H1 (cell line): Measurements from ENCODE around the gene KRT27. TPM values are rescaled to one million over a fixed set of nuclear protein-coding genes. Genes with fewer than 3 reads are reported as not detected.

ENCODE experiments used
- CTCF ChIA-PET: fragments of 300-600 bp; sonication (Branson Sonifier 250); formaldehyde crosslinking; loops from one replicate; lab custom pipeline; 2021; ENCODE audit not compliant: partially characterized antibody; lab: Charles Lee
- POLR2A ChIA-PET: fragments of 300-600 bp; sonication (Branson Sonifier 250); formaldehyde crosslinking; loops from one replicate; lab custom pipeline; 2021; ENCODE audit warnings: inconsistent platforms; ENCODE audit not compliant: partially characterized antibody; lab: Charles Lee
- DNase-seq, 2 experiments: peaks; one replicate each; pipeline versions ENCODE4 v3.0.0 to v3.0.0-alpha.2; 2010 to 2022; ENCODE audit warnings: low spot score in 2 of 2, low read depth in 1 of 2, mixed read lengths in 1 of 2
- FAIRE-seq: peaks from 2 replicates; lab custom pipeline; 2011; peaks lifted over from hg19 to GRCh38; lab: Jason Lieb, UNC
- H2AFZ ChIP-seq: 2 replicates; pipeline ENCODE4 v1.8.1; 2012; ENCODE audit warnings: low read length, inconsistent platforms
- H2AK5ac ChIP-seq: 2 replicates; pipeline ENCODE4 v1.6.1; 2013; ENCODE audit warnings: low read depth, low read length
- H2BK120ac ChIP-seq: replicated peaks from 2 replicates; pipeline ENCODE3; 2013; ENCODE audit warnings: low read depth, low read length, inconsistent platforms
- H2BK12ac ChIP-seq: 2 replicates; pipeline ENCODE4 v1.6.1; 2013; ENCODE audit warnings: low read depth, low read length
- H2BK15ac ChIP-seq: 2 replicates; pipeline ENCODE4 v1.6.1; 2013; ENCODE audit warnings: low read length
- H2BK20ac ChIP-seq: 2 replicates; pipeline ENCODE4 v1.6.1; 2013; ENCODE audit warnings: low read length
- H2BK5ac ChIP-seq: 2 replicates; pipeline ENCODE4 v1.6.1; 2013; ENCODE audit warnings: low read depth, low read length
- H3K14ac ChIP-seq: 2 replicates; pipeline ENCODE4 v1.6.1; 2013; ENCODE audit warnings: inconsistent platforms; ENCODE audit not compliant: insufficient read length
- H3K18ac ChIP-seq: 2 replicates; pipeline ENCODE4 v1.6.1; 2013; ENCODE audit warnings: low read length; ENCODE audit errors: extremely low read depth
- H3K23ac ChIP-seq: 2 replicates; pipeline ENCODE4 v1.6.1; 2013; ENCODE audit warnings: inconsistent platforms; ENCODE audit not compliant: insufficient read length
- H3K23me2 ChIP-seq: 2 replicates; pipeline ENCODE4 v1.6.1; 2013; ENCODE audit warnings: low read depth, low read length
- H3K27ac ChIP-seq: 2 replicates; pipeline ENCODE4 v1.6.1; 2011; ENCODE audit warnings: low read depth, low read length, inconsistent platforms
- H3K27me3 ChIP-seq, 4 experiments: replicated peaks in 1 of 4; 1 replicate in 1 of 4; 2 replicates in 3 of 4; pipeline versions ENCODE4 v1.6.1 to v1.8.1; 2011 to 2013; ENCODE audit warnings: low read length in 3 of 4, mild to moderate bottlenecking in 3 of 4, inconsistent platforms in 2 of 4, mixed read lengths in 2 of 4, moderate library complexity in 1 of 4; ENCODE audit not compliant: control insufficient read depth in 3 of 4, insufficient read depth in 3 of 4; ENCODE audit errors: extremely low read depth in 1 of 4
- H3K36me3 ChIP-seq, 4 experiments: 2 replicates each; pipeline versions ENCODE4 v1.6.1 to v1.8.1; 2011 to 2013; ENCODE audit warnings: mild to moderate bottlenecking in 4 of 4, low read length in 3 of 4, moderate library complexity in 2 of 4, control low read depth in 1 of 4, inconsistent platforms in 1 of 4; ENCODE audit not compliant: insufficient read depth in 4 of 4, control insufficient read depth in 2 of 4
- H3K4ac ChIP-seq: replicated peaks from 2 replicates; pipeline ENCODE3; 2013; ENCODE audit warnings: low read length, low read depth, mixed read lengths, inconsistent platforms; ENCODE audit not compliant: insufficient read length
- H3K4me1 ChIP-seq, 4 experiments: replicated peaks in 1 of 4; 1 replicate in 1 of 4; 2 replicates in 3 of 4; pipeline versions ENCODE4 v1.6.1 to v1.8.1; 2011 to 2013; ENCODE audit warnings: low read length in 3 of 4, inconsistent platforms in 2 of 4, mixed read lengths in 1 of 4; ENCODE audit not compliant: insufficient read depth in 4 of 4, control insufficient read depth in 3 of 4
- H3K4me2 ChIP-seq, 2 experiments: 2 replicates each; pipeline versions ENCODE4 v1.6.1 to v1.8.1; 2011 to 2013; ENCODE audit warnings: low read depth in 2 of 2, low read length in 2 of 2, control low read depth in 1 of 2, inconsistent platforms in 1 of 2, mild to moderate bottlenecking in 1 of 2; ENCODE audit not compliant: insufficient read depth in 1 of 2
- H3K4me3 ChIP-seq, 4 experiments: fragments of 200-600, 300-600 bp in 1 of 4; sonication (generic), shearing (Covaris generic), sonication (Bioruptor Twin) in 1 of 4; 2 replicates each; pipeline versions ENCODE4 v1.5.1 to v1.8.1; 2011 to 2016; ENCODE audit warnings: low read length in 4 of 4, low read depth in 3 of 4, control low read depth in 2 of 4, inconsistent platforms in 2 of 4, mild to moderate bottlenecking in 2 of 4, mixed read lengths in 1 of 4, moderate library complexity in 1 of 4; ENCODE audit not compliant: insufficient read depth in 2 of 4; ENCODE audit errors: extremely low read depth in 1 of 4
- H3K56ac ChIP-seq: replicated peaks from 2 replicates; pipeline ENCODE3; 2013; ENCODE audit warnings: low read depth, mild to moderate bottlenecking, mixed read lengths, low read length, inconsistent platforms; ENCODE audit not compliant: insufficient read length
- H3K79me1 ChIP-seq: 2 replicates; pipeline ENCODE4 v1.6.1; 2013; ENCODE audit warnings: low read depth, low read length, control low read depth
- H3K79me2 ChIP-seq, 2 experiments: 2 replicates each; pipeline versions ENCODE4 v1.6.1 to v1.8.1; 2012 to 2013; ENCODE audit warnings: low read length in 2 of 2, mild to moderate bottlenecking in 2 of 2, inconsistent platforms in 1 of 2; ENCODE audit not compliant: insufficient read depth in 2 of 2, control insufficient read depth in 1 of 2
- H3K9ac ChIP-seq, 4 experiments: replicated peaks in 1 of 4; 1 replicate in 1 of 4; 2 replicates in 3 of 4; pipeline versions ENCODE4 v1.6.1 to v1.8.1; 2011 to 2013; ENCODE audit warnings: low read depth in 3 of 4, low read length in 3 of 4, control low read depth in 2 of 4, mild to moderate bottlenecking in 2 of 4, moderate library complexity in 2 of 4, inconsistent platforms in 1 of 4; ENCODE audit errors: extremely low read depth in 1 of 4
- H3K9me3 ChIP-seq, 2 experiments: 2 replicates each; pipeline versions ENCODE4 v1.6.1 to v1.8.1; 2012 to 2013; ENCODE audit warnings: mild to moderate bottlenecking in 2 of 2, moderate library complexity in 2 of 2, control low read depth in 1 of 2, inconsistent platforms in 1 of 2, low read depth in 1 of 2, low read length in 1 of 2, mixed read lengths in 1 of 2; ENCODE audit not compliant: insufficient read depth in 2 of 2
- H4K20me1 ChIP-seq, 2 experiments: replicated peaks in 1 of 2; 2 replicates each; pipeline versions ENCODE3 to v1.8.1; 2011 to 2013; ENCODE audit warnings: inconsistent platforms in 2 of 2, low read length in 2 of 2, mild to moderate bottlenecking in 1 of 2; ENCODE audit not compliant: insufficient read depth in 2 of 2, control insufficient read depth in 1 of 2
- H4K5ac ChIP-seq: 2 replicates; pipeline ENCODE4 v1.6.1; 2013; ENCODE audit warnings: low read length, low read depth, mixed read lengths, inconsistent platforms; ENCODE audit not compliant: insufficient read length
- H4K8ac ChIP-seq: 2 replicates; pipeline ENCODE4 v1.8.0; 2013; ENCODE audit warnings: mild to moderate bottlenecking, moderate library complexity, low read length, inconsistent platforms; ENCODE audit not compliant: insufficient read depth; ENCODE audit errors: extremely low read depth
- H4K91ac ChIP-seq: replicated peaks from 2 replicates; pipeline ENCODE3; 2013; ENCODE audit warnings: low read length, mixed read lengths, inconsistent platforms; ENCODE audit not compliant: insufficient read length
- POLR2AphosphoS5 ChIP-seq: IDR thresholded peaks from 2 replicates; pipeline ENCODE4 v1.6.1; 2011; ENCODE audit warnings: low read depth, low read length
- TAF7 ChIP-seq: optimal IDR thresholded peaks from 2 replicates; pipeline ENCODE3; 2011; ENCODE audit warnings: low read depth, mild to moderate bottlenecking, inconsistent platforms, low read length, moderate library complexity, borderline replicate concordance
- TBP ChIP-seq: IDR thresholded peaks from 2 replicates; pipeline ENCODE4 v1.6.1; 2011; ENCODE audit warnings: low read depth, low read length, improper control_type of control experiment
- WGBS, 2 experiments: shearing (Covaris generic) in 1 of 2; methylation state at CpG; one replicate each; pipeline versions ENCODE4 v1.1.6 to v1.1.7; 2013 to 2015; ENCODE audit warnings: low lambda C conversion rate in 2 of 2, mixed read lengths in 2 of 2, inconsistent platforms in 1 of 2, low coverage in 1 of 2, missing lambda C conversion rate in 1 of 2; ENCODE audit not compliant: insufficient replicate concordance in 2 of 2, insufficient coverage in 1 of 2, insufficient read length in 1 of 2; ENCODE audit errors: extremely low coverage in 1 of 2, missing lambda C conversion rate in 1 of 2; 5-methylcytosine and 5-hydroxymethylcytosine counted together
- polyA plus RNA-seq, 7 experiments: library from polyadenylated mRNA; depleted of rRNA in 3 of 7; stranded (reverse) in 5 of 7; unstranded in 2 of 7; fragments of >200 nt in 5 of 7; fragments of 200-250 nt in 2 of 7; gene quantifications; 1 replicate in 5 of 7; 2 replicates in 1 of 7; 4 replicates in 1 of 7; pipeline versions ENCODE4 v1.2.1 to v1.2.3, GENCODE V29; 2011 to 2013; ENCODE audit warnings: missing spikeins in 2 of 7, mixed read lengths in 2 of 7
- total RNA-seq: library from RNA; stranded (reverse); fragmentation: NEBNext Ultra II Directional; extraction: Animal tissue kit (Norgen Biotek cat#: 25700); gene quantifications from 2 replicates; pipeline ENCODE4 v1.2.1, GENCODE V29; 2021

Gene KRT27
- total and polyA plus RNA-seq, 2 of the 8 experiments (the other 6 are each of a cell fraction or from before 2014, with no cell fraction given), result not detected

DNA sequence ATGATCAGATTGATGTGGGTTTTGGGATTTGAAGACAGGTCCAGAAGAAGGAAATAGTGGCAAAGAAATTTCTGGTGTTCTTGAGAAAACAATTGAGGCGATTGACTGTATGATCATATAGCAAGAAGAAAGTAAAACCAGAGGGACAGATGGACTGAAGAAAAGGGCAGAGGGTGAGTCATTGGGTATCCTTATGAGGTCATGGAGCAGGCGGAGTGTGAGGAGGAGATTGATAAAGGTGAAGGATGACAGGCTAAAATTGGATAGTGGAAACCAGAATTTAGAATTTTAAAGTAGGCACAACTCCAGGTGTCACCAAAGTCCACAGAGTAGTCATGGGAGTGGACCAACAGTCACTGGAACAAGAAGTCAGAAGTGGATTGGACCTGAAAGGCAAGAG is 18.8 kb upstream of the KRT27 start:
- no peak overlapping the region for H4K91ac ChIP-seq
- no peak overlapping the region for H4K5ac ChIP-seq
- H3K18ac ChIP-seq, result no peak overlapping the region
- H4K8ac ChIP-seq, result no peak overlapping the region
- no peak overlapping the region for H3K27ac ChIP-seq
- H3K9me3 ChIP-seq, result no peaks in the 10 kb centered on the region
- H2BK5ac ChIP-seq, result no peak overlapping the region
- H3K4me2 ChIP-seq, result no peak overlapping the region
- no peak overlapping the region for H3K4ac ChIP-seq
- H2BK15ac ChIP-seq, result no peak overlapping the region
- H3K56ac ChIP-seq, result no peak overlapping the region
- no peak overlapping the region for H2BK120ac ChIP-seq
- no peak for FAIRE-seq
- no peak for TF ChIP-seq TAF7
- no peak for TF ChIP-seq TBP
- TF ChIP-seq POLR2AphosphoS5, result no peak
- ChIA-PET CTCF (interaction anchor here (1.3 kb wide), 1 partner anchor 862 kb away, joined by 3 read pairs; no protein-coding TSS in a partner anchor), POLR2A (no interaction called here)
- no peaks in the 10 kb centered on the region for H4K20me1 ChIP-seq
- no peaks in the 10 kb centered on the region for H3K79me1 ChIP-seq
- H2BK20ac ChIP-seq, result no peak overlapping the region
- H3K27me3 ChIP-seq, result 0 out of 7 replicates have a peak, but pooled peaks cover 0 to 3% (median 0%) of the 10 kb centered on the region in 4 experiments
- no peak overlapping the region for H3K14ac ChIP-seq
- H3K79me2 ChIP-seq, result no peaks in the 10 kb centered on the region
- WGBS, 2 experiments, result 87% methylated on average over 2 of the region's 2 CpGs; no CpG with 5 or more reads in 1 of the 2 experiments
- H3K9ac ChIP-seq, result no peak overlapping the region
- H2AFZ ChIP-seq, result no peak overlapping the region
- DNase-seq, result no peak
- no peaks in the 10 kb centered on the region for H3K36me3 ChIP-seq
- H3K23me2 ChIP-seq, result no peaks in the 10 kb centered on the region
- no peak overlapping the region for H3K4me3 ChIP-seq
- H3K4me1 ChIP-seq, result no peaks in the 10 kb centered on the region
- no peak overlapping the region for H2AK5ac ChIP-seq
- no peak overlapping the region for H3K23ac ChIP-seq
- no peak overlapping the region for H2BK12ac ChIP-seq
